Kidney capillary endothelial cell (primary cell): Measurements from ENCODE around the gene TSPEAR.
"Not testable (repeated sequence)": the region's sequence is repeated elsewhere in the genome, so short reads cannot be mapped to it uniquely, and the experiment has no call there.

Experiments used
- DNase-seq: peaks from one replicate; pipeline ENCODE4 v3.0.0-alpha.2; 2018; ENCODE audit warnings: low spot score

The TSPEAR gene

DNA sequence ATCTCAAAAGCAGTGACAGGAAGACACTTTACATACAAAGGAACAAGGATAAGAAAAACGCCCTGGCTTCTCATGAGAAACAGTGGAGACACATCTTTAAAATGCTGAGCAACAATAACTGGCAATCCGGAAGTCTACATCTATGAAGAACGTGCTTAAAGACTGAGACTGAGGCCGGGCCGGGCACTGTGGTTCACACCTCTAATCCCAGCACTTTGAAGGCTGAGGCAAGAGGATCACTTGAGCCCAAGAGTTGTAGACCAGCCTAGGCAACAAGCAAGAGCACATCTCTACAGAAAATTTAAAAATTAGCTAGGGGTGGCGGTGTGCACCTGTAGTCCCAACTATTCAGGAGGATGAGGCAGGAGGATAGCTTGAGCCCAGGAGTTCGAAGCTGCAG, 27.3 kb downstream of the TSPEAR start:
- DNase-seq, result no peak

DNA sequence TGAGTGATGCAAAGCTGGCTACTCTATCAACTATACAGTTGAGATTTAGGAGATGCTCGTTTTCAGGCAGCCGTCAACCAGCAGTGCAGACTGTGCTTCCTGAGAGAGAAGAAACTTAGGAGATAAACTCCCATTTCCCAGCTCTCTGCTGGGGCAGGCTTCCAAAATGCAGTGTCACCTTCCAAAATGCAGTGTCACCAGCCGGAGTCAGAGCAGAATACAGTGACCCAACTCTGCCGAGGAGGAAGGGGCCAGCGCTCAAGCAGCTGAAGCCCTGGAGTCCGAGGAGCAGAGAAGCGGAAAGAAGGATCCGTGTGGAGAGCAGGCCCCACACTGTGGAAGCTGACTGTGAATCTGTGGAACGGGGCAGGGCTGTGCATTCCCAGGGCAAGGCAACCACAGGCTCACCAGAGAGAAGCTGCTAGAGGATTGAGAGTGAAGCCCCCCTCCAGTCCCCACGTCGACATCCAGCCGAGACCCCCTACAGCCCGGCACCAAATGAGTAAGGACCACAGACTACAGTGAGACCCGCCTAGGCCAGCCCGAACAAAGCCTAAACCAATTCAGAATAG, 28.7 kb downstream of the TSPEAR start:
- DNase-seq, result no peak

DNA sequence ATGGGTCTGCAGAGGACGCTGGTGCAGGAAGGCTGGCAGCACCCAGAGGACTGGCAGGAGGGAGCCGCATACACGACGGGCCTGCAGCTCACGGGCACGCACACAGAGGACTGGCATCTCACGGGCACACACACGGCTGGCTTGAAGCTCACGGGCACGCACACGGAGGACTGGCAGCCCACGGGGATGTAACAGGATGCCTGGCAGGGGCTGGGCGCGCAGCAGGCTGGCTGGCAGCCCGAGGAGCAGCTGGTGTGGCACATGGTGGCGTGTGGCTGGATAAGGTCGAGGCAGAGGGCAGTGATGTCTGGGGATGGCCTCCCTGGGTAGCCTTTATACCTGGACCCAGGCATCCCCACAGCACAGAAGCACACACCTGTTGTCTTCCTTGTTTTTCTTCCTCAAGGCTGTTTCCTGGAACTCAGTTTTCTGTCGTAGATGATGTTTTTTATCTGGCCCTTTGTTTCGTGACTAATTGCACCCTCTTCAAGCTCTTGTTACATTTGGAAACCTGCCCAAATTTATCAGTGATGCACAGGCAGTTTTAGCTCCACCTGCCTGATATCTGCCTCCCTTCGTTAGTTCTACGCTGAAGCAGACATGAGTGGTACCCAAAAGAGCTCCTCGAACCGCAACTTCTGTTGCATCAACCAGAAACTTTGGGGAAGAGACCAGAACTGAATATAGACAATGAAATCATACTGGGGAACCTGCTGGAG, 29.4 kb downstream of the TSPEAR start, which contains the start of gene KRTAP12-1:
KRTAP12-1 (minus strand) TSS at position 303 of the 719 bp plus-strand sequence; CDS start at position 263, 40 bp downstream.
- no peak for DNase-seq

DNA sequence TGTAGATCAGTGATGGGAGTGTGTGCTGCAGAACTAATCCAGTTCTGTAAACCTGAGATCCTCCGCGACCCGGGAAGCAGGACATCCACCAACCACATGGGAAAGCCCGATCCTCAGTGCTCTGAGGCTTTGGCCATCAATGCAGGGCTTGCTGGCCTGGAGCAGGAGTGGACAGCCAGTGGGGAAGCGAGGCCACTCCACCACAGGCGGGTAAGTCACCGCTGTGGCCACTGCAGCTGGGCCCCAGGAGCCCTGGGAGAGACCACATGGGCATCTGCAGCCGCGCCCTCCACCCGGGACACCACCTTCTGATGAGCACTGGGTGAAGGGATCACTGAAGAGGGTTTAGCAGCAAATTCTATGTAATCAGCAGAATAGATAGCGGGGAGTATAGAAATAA, 30.2 kb downstream of the TSPEAR start:
- no peak for DNase-seq

DNA sequence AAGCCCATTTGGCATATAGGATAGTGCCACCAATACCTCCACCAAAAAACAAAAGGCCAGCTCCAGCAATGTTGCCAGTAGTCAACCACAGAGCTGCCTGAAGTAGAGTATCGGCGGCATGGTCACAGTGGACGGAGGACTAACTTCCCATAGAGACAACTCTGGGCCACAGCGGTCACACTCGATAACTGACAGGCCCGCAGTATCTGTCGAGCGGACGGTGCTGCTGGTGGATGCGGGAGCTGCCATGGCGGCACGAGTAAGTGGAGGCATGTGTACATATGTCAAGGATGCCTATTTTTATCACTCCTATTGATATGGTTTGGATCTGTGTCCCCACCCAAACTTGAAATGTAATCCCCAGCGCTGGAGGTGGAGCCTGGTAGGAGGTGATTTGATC, 33.5 kb downstream of the TSPEAR start:
- DNase-seq, result no peak

DNA sequence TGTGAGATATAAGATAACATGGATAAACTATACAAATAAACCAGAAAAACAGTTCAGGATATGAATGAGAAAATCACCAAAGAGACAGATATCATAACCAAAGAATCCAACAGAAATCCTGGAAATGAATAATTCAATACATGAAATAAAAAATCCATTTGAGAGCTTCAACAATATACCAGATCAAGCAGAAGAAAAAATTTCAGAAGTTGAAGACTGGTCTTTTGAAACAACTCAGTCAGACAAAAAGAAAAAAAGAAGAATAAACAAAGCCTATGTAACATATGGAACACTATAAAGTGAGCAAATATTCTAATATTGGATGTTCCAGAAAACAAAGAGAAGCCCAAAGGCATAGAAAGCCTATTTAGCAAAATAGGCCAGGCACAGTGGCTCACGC, 39.5 kb downstream of the TSPEAR start:
- DNase-seq, result no peak

DNA sequence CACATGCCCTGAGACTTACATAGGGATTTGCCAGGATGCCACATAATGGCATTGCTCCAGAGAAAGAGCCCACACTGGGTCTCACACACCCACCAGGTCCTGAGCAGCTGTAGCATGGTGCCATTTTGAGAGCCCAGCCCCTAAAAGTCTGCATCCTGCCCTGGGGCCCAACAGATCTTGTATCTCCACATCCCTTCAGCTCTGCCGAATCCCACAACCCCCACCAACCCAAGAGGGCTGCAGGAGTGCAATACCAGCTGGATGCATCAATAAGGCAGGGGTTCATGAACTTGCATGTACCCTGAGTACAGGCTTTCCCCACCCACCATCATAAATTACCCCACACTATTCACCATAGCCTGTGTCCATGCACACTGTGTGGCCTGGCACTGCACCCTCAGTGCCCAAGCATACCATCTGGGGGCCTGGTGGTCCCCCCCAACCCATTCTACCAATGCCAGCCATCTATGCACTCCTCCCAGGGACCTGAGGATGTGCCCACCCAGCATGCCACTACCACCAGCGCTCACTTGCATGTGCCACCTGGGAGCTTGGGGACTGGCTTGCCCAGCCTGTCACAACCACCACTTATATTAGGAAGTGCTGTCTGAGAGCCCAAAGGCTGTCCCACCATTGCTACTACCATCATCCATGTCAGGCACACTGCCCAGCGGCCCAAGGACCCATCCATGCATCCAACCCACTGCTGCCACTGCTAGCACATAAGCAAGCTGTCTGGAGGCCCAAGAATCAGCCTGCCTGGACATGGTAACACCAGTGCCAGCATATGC, 40.5 kb downstream of the TSPEAR start:
- DNase-seq, result no peak

DNA sequence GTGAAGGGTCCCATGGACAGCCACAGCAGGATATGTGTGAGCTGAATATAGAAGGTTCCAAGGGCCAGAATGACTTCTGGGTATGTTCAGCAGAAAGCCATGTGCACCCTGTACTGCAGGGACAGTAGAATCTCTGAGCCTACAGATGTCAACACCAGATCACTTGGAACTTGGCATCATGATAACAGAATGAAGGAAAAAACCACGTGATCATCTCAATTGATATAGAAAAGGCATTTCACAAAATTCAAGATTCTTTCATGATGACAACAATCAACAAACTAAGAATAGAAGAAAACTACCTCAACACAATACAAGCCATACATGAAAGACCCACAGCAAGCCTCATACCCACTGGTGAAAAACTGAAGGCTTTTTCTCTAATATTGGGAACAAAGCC, 43.8 kb downstream of the TSPEAR start:
- no peak for DNase-seq

DNA sequence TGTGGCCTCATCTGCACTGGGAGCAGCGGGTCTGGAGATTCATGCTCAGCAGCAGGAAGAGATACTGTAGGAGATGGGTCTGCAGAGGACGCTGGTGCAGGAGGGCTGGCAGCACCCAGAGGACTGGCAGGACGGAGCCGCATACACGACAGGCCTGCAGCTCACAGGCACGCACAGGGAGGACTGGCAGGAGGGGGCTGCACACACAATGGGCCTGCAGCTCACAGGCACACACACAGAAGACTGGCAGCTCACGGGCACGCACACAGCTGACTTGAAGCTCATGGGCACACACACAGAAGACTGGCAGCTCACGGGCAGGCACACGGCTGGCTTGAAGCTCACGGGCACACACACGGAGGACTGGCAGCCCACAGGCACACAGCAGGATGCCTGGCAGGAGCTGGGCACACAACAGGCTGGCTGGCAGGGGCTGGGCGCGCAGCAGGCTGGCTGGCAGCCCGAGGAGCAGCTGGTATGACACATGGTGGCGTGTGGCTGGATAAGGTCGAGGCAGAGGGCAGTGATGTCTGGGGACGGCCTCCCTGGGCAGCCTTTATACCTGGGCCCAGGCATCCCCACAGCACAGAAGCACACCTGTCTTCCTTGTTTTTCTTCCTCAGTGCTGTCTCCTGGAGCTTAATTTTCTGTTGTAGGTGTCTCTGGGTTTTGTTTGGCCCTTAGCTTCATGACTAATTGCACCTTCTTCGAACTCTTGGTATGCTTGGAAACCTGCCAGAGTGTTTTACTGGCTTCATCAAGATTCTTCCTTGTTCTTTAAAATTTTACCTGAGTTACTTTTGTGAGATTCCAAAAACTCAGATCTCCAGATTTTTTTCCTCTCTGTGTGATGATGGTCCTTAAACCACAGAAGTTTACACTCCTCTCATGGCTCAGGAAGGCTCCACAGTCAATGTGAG, 44.7 kb downstream of the TSPEAR start, which contains the start of gene KRTAP12-2:
KRTAP12-2 (minus strand) TSS at position 527 of the 920 bp plus-strand sequence; CDS start at position 486, 41 bp downstream.
- no peak for DNase-seq

DNA sequence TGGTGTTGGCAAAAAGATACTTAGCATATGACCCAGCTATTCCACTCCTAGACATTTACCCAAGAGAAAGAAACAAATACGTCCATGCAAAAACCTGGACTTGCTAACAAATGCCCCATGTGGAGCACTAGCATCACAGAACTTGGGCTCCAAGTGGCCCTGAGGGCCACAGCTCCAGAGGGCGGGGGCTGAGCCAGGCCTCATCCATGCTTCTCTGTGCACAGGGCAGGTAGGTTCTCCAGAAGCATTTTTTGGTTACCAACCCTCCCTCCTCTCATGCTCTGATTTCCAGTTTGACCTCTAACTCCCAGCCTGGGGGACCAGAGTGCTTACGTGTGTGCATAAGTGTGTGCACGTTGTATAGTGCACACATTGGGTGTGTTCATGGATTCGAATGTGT, 46.7 kb downstream of the TSPEAR start:
- no peak for DNase-seq

DNA sequence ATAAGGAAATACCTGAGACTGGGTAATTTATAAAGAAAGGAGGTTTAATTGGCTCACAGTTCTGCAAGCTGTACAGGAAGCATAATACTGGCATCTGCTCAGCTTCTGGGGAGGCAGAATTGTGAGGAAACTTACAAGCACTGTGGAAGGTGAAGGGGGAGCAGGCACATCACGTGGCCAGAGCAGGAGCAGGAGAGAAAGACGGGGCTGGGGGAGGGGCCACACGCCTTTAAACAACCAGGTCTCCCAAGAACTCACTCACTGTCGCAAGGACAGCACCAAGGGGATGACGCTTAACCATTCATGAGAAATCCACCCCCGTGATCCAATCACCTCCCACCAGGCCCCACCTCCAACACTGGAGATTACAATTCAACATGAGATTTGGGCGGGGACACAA, 49.8 kb downstream of the TSPEAR start:
- not testable (repeated sequence) for DNase-seq

DNA sequence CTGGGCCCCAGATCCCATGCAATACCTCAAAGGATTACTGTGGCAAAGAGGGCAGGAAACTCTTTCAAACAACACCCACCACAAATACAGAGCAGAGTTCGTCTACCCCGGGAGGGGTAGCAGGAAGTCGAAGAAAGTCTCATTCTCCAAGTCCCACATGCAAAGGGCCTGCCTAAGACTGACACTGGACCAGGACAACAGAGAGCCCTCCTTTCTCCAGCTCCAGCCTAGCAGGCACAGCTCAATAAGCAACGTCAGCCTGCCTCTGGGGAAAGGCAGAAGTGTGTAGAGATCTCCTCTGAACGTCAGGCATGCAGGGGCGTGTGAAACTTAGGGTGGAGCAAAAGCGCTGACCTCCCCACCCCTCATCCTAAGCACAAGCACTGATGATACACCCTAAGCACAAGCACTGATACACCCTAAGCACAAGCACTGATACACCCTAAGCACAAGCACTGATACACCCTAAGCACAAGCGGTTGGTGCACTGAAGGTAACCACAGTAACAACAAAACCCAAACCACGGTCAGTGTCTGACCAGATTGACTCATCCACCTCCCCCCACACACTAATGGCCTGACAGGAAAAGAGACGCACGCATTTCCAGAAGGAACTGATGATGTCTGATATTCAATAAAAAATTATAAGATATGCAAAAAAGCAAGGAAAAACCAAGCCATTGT, 52.3 kb downstream of the TSPEAR start:
- no peak for DNase-seq

DNA sequence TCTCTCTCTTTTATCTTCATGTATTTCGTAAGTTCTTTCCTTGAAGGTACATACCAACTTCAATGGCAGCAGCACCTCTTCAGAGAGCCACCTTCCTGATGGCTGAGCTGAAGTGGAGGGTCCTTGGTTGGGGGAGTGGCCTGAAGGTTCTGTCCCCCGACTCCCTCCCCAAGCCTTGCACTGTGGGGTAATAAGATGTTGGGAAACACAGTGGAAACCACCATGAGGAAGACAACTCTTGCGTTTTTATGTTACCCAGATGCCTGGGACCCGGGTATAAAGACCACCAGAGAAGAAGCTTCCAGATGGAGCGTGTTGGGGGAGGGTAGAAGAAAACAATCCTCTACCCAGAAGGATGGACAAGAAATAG, 52.8 kb downstream of the TSPEAR start:
- DNase-seq, result no peak

DNA sequence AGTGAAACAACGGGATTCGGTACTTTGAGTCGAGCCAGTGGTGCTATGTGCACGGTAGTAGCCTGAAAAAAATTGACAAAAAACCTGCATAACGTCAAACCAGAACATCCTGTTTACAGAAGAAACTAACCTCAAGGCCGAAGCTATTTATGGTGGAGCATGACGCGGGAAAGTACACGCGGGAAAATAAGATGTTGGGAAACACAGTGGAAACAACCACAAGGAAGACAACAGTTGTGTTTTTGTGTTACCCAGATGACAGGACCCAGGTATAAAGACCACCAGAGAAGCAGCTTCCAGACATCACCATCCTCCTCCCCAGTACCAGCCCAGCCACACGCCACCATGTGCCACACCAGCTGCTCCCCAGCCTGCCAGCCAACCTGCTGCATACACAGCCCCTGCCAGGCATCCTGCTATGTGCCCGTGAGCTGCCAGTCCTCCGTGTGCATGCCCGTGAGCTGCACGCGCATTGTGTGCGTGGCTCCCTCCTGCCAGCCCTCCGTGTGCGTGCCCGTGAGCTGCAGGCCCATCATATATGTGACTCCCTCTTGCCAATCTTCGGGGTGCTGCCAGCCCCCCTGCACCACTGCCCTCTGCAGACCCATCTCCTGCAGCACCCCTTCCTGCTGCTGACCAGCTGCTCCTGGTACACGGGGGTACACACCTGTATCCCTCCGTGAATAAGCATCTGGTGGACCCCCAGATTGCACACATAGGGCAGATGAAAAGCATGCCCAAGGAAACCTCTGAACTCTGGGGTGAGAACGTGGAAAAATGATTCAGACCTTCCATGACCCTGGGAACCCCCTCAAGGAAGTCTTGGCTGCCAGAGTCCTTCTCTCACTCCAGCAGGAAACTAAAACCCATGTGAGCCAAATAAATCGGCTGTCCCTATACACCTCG, 53.5 kb downstream of the TSPEAR start, which contains the start of gene KRTAP12-3:
KRTAP12-3 (plus strand) TSS at position 298 of the 906 bp plus-strand sequence; CDS start at position 346, 48 bp downstream.
- no peak for DNase-seq

DNA sequence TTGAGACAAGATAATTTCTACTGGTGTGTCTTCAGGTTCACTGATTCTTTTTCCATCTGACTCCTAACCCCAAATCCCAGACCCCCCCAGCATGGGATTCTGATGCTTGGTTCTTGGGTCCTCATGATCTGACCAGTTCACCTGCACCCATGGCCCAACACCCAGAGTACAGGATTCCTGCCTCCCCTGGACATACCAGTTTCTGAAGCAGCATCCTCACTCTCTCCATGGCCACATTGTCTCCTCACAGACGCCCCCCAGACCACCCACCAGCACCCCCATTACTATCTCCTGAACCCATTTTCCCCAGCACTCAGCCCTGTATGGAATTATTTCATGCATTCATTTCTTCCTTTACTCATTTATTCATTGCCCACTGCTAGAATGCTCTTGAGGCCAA, 54.5 kb downstream of the TSPEAR start:
- DNase-seq, result no peak

DNA sequence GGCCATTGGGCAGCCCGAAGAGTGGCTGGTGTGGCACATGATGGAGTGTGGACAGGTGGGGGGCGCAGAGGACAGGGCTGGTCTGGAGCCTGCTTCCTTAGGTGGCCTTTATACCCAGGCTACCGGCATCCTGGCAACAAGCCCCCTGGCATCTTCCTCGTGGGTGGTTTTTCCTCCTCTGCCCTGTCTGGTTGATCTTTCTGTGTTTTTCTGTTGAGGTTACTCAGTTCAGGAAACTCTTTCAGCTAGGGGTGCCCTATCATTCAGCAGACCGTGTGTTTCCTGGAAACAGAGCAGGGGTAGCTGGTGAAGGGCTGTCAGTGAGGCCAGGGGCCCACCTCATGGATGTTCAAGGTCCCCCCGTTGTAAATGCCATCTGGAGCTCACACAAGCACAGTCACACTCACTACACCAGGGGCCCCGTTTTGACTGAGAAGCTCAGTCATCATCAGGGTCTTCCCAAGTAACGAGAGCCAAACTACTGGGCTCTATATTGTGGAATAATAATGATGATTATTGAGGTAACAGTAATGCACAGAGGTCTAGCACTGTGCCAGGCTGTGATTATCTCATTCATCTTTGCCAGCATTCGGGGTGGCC, 56.7 kb downstream of the TSPEAR start, which contains the start of gene KRTAP12-4:
KRTAP12-4 (minus strand) TSS at position 84 of the 600 bp plus-strand sequence; CDS start at position 39, 45 bp downstream.
- no peak for DNase-seq

DNA sequence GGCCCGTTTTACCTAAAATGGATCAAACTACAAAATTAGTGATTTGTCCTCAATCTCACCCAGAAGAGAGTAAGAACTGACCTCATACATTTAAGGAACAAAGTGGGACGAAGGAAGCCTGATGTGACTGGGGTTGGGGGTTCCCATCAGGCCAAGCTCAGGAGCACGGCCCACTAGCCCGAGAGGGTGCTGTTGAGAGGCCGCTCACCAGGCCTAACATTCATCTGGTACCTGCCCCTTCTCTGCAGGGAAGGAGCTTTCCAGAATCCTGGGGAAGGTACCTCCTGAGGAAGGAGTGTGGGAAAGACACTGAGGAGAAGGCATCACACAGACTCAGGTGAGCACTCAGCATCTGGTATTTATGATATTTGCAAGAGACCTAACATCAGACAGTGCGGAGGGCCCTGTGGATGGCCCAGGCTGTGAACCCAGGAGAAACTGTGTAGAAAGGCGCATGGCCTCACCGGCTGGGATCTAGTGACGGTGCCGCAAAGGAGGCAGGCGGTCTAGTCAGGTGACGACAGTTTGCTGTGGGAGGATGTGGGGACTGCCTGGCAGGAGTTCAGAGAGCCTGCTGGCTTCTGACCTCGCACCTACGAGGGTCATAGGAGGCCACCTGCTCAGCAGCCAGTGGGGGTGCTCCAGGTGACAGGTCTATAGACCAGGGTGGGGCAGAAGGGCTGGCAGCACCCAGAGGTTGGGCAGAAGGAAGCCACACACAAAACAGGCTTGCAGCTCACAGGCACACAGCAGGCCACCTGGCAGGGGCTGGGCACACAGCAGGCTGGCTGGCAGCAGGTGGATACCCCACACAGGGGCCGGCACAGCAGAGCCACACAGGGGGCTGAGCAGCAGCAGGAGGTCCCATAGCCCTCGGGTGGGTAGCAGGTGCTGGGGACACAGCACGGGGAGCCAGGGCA, 57.5 kb downstream of the TSPEAR start:
- no peak for DNase-seq

DNA sequence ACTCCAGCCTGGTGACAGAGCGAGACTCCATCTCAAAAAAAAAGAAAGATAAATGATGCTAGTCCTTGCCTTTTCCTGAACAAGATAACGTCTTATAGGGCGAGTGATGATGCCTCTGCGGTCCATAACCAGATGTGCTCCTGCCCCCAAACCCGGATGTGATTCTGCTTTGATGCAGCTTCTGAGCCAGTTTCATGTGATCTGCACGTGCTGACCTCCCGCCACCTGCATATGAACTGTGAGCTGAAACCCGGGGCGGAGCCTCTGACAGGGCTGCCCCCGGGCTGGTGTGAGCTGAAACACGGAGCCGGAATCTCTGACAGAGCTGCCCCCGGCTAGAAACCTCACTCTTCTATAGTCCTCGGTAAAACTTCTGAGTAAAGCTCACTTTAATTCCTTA, 58.2 kb downstream of the TSPEAR start:
- DNase-seq, result no peak
